ENCODE measurements around the gene EXOC6. TPM values are rescaled to one million over a fixed set of nuclear protein-coding genes. Genes with fewer than 3 reads are reported as not detected.

Gene EXOC6
- total RNA-seq, 4 donors from 2014 or later = 14.1 to 34.9 (median 16.2) TPM

GRCh38 chr10:92915892-92916291 lies 67.6 kb downstream of the EXOC6 start:
- no peak for DNase-seq (ENCODE audit: extremely low spot score)
- intact Hi-C loops (cut with DNase I) = no loop called here
- TF ChIP-seq CTCF (IDR thresholded peaks at IDR 0.05) (no peak), EP300 (IDR thresholded peaks at IDR 0.05) (no peak), POLR2A (IDR thresholded peaks at IDR 0.05; ENCODE audit: low read depth) (no peak), POLR2AphosphoS5 (IDR thresholded peaks at IDR 0.05) (no peak)
- no peak overlapping the region for H3K27ac ChIP-seq (replicated peaks in 1 of 4)
- H3K36me3 ChIP-seq = peaks cover 0 to 37% (median 2%) of the 10 kb centered on the region in 4 donors
- 95% methylated on average over 3 of the region's 3 CpGs for WGBS
- H3K4me1 ChIP-seq = no peaks in the 10 kb centered on the region
- H3K9me3 ChIP-seq = peaks cover 0 to 4% (median 0%) of the 10 kb centered on the region in 4 donors
- H3K27me3 ChIP-seq = no peaks in the 10 kb centered on the region
- no peak overlapping the region for H3K4me3 ChIP-seq

- DNase-seq (ENCODE audit: extremely low spot score) = no peak
- Histone ChIP-seq H3K4me3 (no peak overlapping the region), H3K9me3 (peaks cover 0 to 6% (median 0%) of the 10 kb centered on the region in 4 donors), H3K27ac (replicated peaks in 1 of 4) (no peak overlapping the region), H3K36me3 (peaks cover 0 to 37% (median 2%) of the 10 kb centered on the region in 4 donors), H3K4me1 (no peaks in the 10 kb centered on the region), H3K27me3 (no peaks in the 10 kb centered on the region)
- intact Hi-C loops (cut with DNase I) = no loop called here
- 93% methylated on average over 2 of the region's 2 CpGs for WGBS
- TF ChIP-seq EP300 (IDR thresholded peaks at IDR 0.05) (no peak), POLR2AphosphoS5 (IDR thresholded peaks at IDR 0.05) (no peak), CTCF (IDR thresholded peaks at IDR 0.05) (no peak), POLR2A (IDR thresholded peaks at IDR 0.05; ENCODE audit: low read depth) (no peak)
Observed at GRCh38 chr10:92916433-92916832, 68.1 kb downstream of the EXOC6 start.

GRCh38 chr10:92918603-92919002 lies 70.3 kb downstream of the EXOC6 start:
- H3K4me1 ChIP-seq = no peaks in the 10 kb centered on the region
- H3K27me3 ChIP-seq = no peaks in the 10 kb centered on the region
- H3K27ac ChIP-seq (replicated peaks in 1 of 4) = no peak overlapping the region
- H3K9me3 ChIP-seq = peaks cover 0 to 6% (median 0%) of the 10 kb centered on the region in 4 donors
- WGBS = 96% methylated on average over 3 of the region's 3 CpGs
- H3K4me3 ChIP-seq = no peak overlapping the region
- TF ChIP-seq EP300 (IDR thresholded peaks at IDR 0.05) (no peak), CTCF (IDR thresholded peaks at IDR 0.05) (no peak), POLR2AphosphoS5 (IDR thresholded peaks at IDR 0.05) (no peak), POLR2A (IDR thresholded peaks at IDR 0.05; ENCODE audit: low read depth) (no peak)
- peaks cover 0 to 37% (median 2%) of the 10 kb centered on the region in 4 donors for H3K36me3 ChIP-seq
- intact Hi-C loops (cut with DNase I) = no loop called here
- DNase-seq (ENCODE audit: extremely low spot score) = no peak

- Histone ChIP-seq H3K9me3 (peaks cover 0 to 6% (median 0%) of the 10 kb centered on the region in 4 donors), H3K4me1 (no peaks in the 10 kb centered on the region), H3K27ac (replicated peaks in 1 of 4) (no peak overlapping the region), H3K27me3 (no peaks in the 10 kb centered on the region), H3K4me3 (no peak overlapping the region), H3K36me3 (peaks cover 0 to 35% (median 2%) of the 10 kb centered on the region in 4 donors)
- TF ChIP-seq POLR2AphosphoS5 (IDR thresholded peaks at IDR 0.05) (no peak), POLR2A (IDR thresholded peaks at IDR 0.05; ENCODE audit: low read depth) (no peak), CTCF (IDR thresholded peaks at IDR 0.05) (no peak), EP300 (IDR thresholded peaks at IDR 0.05) (no peak)
- DNase-seq (ENCODE audit: extremely low spot score) = no peak
- intact Hi-C loops (cut with DNase I) = no loop called here
Observed at GRCh38 chr10:92920866-92921265, 72.5 kb downstream of the EXOC6 start.

GRCh38 chr10:92923416-92923815 lies 75.1 kb downstream of the EXOC6 start:
- peaks cover 0 to 6% (median 0%) of the 10 kb centered on the region in 4 donors for H3K9me3 ChIP-seq
- intact Hi-C loops (cut with DNase I) = no loop called here
- WGBS = 91% methylated on average over 1 of the region's 1 CpG
- H3K36me3 ChIP-seq = peaks cover 0 to 24% (median 2%) of the 10 kb centered on the region in 4 donors
- TF ChIP-seq EP300 (IDR thresholded peaks at IDR 0.05) (no peak), POLR2AphosphoS5 (IDR thresholded peaks at IDR 0.05) (no peak), CTCF (IDR thresholded peaks at IDR 0.05) (no peak), POLR2A (IDR thresholded peaks at IDR 0.05; ENCODE audit: low read depth) (no peak)
- H3K4me3 ChIP-seq = no peak overlapping the region
- no peak overlapping the region for H3K27ac ChIP-seq (replicated peaks in 1 of 4)
- H3K27me3 ChIP-seq = no peaks in the 10 kb centered on the region
- H3K4me1 ChIP-seq = no peaks in the 10 kb centered on the region
- no peak for DNase-seq (ENCODE audit: extremely low spot score)
